GM18868 (cell line): ENCODE data around the gene MAP3K4.

ENCODE experiments used
- ATAC-seq: cut with Tn5 transposase; IDR thresholded peaks from one replicate; pipeline ENCODE4 v1.9.1; 2021; ENCODE audit warnings: mild to moderate bottlenecking, moderate library complexity; ENCODE audit not compliant: unreplicated experiment

MAP3K4 gene, protein sequence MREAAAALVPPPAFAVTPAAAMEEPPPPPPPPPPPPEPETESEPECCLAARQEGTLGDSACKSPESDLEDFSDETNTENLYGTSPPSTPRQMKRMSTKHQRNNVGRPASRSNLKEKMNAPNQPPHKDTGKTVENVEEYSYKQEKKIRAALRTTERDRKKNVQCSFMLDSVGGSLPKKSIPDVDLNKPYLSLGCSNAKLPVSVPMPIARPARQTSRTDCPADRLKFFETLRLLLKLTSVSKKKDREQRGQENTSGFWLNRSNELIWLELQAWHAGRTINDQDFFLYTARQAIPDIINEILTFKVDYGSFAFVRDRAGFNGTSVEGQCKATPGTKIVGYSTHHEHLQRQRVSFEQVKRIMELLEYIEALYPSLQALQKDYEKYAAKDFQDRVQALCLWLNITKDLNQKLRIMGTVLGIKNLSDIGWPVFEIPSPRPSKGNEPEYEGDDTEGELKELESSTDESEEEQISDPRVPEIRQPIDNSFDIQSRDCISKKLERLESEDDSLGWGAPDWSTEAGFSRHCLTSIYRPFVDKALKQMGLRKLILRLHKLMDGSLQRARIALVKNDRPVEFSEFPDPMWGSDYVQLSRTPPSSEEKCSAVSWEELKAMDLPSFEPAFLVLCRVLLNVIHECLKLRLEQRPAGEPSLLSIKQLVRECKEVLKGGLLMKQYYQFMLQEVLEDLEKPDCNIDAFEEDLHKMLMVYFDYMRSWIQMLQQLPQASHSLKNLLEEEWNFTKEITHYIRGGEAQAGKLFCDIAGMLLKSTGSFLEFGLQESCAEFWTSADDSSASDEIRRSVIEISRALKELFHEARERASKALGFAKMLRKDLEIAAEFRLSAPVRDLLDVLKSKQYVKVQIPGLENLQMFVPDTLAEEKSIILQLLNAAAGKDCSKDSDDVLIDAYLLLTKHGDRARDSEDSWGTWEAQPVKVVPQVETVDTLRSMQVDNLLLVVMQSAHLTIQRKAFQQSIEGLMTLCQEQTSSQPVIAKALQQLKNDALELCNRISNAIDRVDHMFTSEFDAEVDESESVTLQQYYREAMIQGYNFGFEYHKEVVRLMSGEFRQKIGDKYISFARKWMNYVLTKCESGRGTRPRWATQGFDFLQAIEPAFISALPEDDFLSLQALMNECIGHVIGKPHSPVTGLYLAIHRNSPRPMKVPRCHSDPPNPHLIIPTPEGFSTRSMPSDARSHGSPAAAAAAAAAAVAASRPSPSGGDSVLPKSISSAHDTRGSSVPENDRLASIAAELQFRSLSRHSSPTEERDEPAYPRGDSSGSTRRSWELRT (N-terminal part only)

DNA sequence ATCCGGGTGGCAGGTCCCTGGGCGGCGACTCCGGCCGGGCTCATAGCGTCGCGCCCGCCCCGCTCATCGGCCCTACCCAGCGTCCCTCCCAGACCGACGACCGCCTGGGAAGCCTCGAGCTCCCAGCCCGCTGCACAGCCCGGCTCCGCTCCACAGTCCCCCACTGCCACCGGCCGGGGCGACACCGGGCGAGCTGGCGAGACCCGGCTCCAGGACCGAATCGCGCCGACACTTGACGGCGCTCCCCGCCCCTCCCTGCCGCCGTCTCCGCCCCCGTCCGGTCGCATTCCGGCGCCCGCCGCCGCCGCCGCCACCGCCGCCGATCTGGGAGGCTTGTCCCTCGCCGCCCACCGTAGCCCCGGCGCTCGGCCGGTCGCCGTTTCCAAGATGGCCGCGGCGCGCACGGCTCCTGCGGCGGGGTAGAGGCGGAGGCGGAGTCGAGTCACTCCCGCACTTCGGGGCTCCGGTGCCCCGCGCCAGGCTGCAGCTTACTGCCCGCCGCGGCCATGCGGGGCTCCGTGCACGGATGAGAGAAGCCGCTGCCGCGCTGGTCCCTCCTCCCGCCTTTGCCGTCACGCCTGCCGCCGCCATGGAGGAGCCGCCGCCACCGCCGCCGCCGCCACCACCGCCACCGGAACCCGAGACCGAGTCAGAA is at the start of gene MAP3K4:
TSS of gene MAP3K4 (plus strand) at position 364 of the 655 bp plus-strand sequence. CDS start at position 527, 163 bp downstream.
- ATAC-seq, result peak; percentile 73

DNA sequence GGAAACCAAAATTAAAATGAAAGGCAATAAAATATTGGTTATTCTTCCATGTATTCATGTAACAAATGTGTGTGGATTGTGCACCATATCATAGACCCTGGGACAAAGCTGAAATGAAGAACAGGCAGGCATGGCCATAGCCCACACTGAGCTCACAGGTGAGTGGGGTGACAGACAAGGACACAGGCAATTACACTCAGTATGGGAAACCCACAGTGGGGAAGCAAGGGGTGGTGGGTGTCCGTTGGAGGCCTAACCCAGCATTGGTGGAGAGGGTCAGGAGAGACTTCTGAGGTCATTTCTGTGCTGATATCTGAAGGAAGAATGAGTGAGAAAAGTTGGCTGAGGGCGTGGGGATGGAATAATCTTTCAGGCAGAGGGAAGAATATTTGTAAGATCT is 47.6 kb upstream of the MAP3K4 start:
- ATAC-seq, result no peak

DNA sequence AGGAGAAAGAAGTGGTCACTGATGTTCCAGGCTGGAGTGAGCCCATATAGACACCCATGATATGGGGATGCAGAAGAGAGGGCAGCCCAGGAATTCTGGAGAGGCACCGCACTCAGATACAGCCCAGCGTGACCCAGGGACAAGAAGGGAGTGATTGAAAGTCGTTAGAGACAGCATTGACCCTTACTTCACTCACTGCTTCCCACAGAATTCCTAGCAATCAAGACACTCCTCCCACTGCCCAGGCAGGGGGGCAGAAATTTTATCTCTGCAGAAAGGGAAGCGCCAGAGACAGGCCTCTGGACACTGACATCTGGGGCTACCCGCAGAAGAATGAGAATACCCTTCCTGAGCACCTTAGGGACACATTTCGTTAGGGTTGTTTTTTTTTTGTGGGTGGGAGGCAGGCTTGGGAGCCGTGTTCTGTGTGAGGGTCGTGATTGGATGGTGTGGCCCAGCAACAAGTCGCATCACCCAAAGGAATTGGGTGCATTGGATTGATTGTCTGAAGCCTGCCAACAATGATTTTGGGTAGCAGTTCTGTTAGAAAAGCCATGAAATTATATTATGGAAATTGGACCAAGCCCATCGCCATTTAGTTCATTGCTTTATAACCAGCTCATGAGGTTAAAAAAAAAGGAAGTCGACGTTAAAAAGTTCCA is 45.9 kb upstream of the MAP3K4 start:
- ATAC-seq, result no peak

DNA sequence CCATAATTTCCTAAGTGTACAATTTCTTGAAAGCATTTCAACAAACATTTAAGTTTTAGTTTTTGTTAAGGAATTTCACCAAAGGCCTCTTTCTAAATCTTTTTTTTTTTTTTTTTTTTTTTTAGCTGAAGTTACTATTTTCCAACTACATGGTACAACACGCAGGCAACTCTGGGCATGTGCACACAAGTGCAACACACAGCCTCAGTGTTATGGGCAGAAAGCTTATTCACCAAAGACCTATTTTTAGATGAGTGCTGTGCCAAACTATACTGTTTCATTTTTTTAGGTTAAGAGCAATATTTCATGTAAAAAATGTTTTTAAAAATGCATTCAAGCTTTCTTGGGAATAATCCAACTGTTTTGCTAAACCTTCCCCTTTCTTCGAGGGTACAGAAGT is 42.0 kb upstream of the MAP3K4 start:
- ATAC-seq, result no peak

DNA sequence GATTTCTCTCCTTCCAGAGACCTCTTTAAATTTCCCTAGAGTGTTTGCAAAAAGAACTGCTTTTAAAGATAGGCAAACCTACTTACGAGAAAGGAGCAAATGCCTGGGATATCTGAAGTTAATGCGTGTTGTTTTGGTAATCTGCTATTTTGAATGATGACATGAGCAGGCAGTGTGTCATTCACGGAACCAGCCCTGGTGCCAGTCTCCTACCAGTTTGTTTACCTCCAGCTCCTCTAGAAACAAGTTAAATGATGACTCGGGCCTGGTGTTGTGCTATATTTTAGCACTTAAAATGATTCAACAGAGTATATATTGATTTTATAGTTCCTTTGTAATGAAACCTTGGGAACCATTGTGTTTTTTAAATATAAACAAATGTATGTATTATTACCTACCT is 41.1 kb upstream of the MAP3K4 start:
- ATAC-seq, result no peak

DNA sequence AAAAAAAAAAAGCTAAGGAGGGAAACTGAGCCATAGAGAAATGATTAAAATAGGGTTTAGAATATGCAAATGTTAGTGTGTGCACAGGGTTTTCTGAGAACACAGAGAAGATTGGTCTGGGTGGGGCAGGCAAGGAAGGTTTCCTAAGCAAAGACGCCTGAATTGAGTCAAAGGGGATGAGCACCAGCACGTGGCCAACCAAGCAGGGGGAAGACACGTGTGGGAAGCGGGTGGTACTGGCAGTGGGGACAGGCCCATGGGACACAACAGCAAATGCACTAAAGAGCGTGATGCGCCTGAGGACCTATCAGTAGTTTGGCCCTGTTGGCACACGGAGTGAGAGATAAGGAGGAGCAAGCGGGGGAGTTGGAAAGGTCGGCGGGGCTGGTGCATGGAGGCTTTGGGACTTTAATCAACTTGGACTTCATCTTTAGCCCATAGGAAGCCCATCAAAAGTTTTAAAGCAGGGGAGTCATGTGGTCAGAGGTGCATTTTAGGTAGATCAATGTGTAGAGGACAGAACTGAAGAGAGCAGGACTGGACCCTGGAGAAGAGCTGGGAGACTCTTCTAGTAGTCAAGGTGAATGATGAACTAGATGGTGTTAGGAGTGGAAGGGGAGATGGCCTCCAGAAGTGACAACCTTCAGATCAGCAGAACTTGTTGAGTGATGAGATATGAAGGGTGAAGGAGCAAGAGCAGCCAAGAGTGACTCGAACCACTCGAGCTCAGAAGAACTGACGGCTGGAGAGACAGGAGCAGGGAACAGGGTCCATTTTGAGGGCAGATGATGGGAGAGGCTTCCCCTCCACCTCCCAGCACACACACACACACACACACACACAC is 40.2 kb upstream of the MAP3K4 start:
- no peak for ATAC-seq

DNA sequence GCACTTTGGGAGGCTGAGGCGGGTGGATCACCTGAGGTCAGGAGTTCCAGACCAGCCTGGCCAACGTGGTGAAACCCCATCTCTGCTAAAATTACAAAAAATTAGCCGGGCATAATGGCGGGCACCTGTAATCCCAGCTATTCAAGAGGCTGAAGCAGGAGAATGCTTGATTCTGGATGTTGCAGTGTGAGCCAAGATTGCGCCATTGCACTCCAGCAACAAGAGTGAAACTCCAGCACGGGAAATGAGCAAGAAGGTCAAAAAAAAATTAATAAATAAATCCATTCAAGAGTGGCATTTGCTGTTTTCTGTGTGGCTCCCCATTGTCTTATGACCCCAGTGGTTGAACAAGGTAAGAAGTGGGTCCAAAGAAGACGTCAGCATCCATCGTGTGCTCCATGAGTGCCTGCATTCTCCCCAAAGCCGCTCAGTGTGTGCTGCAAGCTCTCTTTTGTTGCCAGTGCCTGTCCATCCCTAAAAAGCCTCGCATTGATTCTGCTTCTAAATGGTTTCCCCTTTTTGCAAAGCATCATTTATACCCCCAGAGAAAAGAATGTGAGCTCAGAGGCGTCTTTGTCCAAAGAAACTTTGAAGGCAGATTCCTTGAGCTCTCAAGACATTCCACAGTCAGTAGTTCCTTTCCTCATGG is 38.8 kb upstream of the MAP3K4 start:
- no peak for ATAC-seq

DNA sequence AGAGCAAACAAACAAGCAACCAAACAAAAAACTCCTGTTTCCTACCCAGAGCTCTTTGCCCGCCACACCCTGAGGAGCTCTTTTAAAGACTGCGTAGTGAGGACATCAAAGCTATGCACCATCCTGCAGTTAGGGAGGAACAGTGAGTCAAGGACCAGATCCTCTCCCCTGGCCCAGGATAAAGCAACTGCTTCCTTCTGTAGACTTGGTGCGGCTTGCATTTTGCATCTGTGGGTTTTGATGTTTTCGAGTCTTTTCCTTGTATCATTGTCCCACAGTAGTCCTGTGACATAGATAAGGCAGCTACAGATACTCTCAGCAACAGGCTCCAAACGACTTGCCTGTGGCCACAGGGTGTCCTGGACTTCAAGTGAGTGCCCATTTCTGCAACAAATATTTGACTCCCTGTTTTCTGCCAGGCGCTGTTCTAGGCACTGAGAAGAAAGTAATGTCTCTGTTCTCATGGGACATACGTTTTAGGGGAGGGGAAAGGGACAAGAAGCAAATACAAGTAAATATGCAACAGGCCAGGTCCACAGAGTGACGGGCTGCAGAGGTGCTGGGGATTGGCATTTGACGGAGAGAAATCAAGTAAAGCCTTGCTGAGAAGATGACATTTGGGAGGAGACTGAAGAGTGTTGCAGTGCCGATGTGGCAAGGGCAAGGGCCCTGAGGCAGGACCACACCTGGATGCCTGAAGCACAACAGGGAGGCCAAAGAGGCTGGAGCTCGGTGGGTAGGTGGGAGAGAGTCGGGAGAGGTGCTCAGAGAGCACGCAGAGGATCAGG is 35.9 kb upstream of the MAP3K4 start:
- no peak for ATAC-seq

DNA sequence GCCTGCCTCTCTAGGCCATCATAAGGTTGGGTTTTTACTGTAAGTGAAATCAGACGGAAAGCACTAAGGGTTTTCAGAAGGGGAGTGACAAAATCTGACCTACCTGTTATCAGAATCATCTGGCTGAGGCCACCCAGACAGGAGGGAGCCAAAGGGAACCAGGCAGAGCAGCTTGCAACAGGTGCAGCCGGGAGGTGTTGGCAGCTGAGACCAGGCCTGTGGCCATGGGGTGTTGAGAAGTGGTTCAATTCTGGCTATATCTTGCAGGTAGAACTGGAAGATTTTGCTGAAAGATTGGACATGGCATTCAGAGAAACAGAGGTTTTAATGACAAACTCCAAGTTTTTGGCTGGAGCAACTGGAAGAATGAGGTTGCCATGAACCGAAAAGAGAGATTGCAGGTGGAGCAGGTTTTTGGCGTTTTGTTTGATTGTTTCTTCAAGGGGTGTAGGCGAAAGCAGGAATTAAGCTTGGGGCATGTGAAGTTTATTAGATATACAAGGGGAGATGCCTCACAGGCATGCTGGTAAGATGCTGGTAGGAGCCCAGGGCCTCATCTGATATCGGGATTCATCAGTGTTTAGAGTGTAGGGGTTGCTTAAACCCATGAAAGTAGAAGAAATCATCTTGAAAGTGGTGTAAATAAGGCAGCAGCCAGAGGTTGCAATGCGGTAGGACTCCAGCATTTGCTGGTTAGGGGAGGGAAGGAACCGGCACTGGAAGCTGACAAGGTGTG is 35.1 kb upstream of the MAP3K4 start:
- ATAC-seq, result no peak

DNA sequence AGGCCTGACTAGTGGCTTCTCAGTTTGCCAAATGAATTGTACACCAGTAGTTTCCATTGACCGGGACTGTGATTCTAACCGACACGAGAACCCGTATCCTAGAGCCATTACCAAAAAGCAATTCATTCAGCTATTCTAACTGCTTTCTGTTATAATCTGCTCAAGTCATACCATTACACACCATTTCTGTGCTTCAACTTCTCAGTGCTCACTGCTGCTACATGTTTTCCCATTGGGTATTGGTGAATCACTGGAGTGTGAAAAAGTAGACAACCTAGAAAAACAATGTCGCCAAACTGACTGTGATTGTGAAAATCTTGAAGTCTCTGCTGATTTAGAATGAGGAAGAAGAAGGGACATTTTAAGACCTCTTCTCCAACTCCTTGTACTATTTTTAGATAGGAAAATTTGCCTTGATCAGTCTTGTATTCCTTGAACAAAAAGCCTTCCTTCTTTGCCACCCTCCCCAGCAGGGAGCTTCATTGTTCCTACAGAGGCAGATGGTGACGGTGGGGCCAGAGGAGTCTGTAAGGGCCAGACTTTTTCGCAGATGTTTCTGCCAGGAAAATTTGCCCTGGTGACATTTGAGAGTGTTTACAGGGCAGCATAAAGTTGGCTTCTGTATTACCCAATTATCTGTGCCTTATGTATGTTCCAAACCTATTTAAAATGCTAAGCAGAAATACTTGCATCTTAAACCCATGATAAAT is 31.7 kb upstream of the MAP3K4 start:
- no peak for ATAC-seq

DNA sequence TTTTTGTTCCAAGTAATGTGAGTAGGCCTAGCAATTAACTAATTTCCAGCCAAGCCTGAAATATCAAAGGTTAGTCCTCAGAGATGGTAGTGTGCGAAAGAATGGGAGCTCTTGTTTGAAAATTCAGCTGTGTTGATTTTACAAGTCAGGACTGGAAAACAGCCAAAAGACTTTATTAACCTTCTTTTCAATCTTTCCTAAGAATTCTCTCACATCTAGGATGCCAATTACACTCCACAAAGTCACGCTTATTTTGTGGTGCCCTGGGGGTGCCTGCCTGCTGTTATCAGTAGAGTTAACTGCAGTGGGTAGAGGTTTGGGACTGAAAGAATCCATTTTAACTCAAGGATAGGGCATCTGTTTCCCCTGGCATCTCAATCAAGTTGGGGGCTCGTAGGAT is 30.7 kb upstream of the MAP3K4 start:
- no peak for ATAC-seq

DNA sequence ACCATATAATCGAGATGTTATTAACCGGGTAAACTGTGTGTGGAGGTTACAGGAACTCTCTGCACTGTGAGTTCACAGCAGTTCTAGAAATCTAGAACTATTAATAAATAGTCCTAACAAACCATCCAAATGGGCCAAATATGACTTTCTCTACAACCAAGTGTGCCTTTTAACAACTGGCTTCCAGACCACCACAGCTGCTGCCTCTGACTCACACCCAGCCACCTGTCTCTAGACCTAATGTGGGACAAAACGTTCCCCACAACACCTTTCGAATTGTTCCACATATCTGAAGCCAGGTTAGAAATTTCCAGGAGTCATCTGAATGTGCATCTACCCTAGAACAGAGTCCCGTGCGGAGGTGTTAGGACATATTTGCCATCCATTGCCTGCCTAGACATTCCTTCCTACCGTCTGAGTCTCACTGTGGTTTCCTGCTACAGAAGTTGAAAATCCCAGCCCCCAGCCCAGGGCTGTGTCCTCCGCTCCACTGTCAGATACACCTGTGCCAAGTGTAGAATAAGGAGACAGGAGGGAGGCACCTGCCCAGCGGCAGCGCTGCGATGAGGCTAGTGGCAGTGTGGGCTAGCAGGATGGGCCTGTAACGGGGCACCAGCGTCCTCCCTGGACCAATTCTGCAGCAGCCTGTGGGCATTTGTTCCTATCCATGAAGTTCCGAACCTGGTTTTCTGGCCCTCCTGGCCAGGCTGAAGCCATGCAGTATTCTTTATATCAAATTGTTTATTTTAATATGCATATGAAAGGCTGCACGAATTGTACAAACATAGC is 28.5 kb upstream of the MAP3K4 start:
- ATAC-seq, result no peak

DNA sequence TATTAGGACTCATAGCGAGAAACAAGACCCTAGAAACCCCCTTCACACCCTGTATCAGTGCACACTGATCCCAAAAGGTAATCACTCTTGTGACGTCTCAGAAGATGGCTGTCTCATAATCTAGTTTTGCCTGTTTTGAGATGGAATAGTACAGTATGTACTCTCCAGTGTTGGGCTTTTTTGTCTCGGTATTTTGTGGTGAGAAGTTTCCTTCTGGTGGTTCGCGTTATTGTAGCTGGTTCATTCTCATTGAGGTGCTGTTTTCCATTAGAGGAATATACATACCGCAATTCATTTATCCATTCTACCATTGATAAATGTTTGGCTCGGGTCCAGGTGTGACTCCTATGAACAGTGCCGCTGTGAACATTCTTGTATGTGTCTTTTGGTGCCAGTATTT is 27.9 kb upstream of the MAP3K4 start:
- ATAC-seq, result no peak

DNA sequence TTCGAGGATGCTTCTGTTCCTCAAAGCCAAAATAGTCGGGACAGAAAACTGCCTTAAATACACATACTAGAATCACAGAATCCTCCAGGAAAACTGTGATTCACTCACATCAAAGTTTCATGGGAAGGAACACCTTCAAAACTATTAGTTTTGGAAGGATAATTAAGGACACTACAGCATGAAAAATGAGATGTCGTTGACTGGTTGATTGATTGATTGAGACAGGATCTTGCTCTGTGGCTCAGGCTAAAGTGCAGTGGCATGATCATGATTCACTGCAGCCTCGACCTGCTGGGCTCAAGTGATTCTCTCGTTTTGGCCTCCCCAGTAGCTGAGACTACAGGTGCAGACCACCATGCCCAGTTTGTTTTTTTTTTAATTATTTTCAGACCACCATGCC is 25.7 kb upstream of the MAP3K4 start:
- ATAC-seq, result no peak

DNA sequence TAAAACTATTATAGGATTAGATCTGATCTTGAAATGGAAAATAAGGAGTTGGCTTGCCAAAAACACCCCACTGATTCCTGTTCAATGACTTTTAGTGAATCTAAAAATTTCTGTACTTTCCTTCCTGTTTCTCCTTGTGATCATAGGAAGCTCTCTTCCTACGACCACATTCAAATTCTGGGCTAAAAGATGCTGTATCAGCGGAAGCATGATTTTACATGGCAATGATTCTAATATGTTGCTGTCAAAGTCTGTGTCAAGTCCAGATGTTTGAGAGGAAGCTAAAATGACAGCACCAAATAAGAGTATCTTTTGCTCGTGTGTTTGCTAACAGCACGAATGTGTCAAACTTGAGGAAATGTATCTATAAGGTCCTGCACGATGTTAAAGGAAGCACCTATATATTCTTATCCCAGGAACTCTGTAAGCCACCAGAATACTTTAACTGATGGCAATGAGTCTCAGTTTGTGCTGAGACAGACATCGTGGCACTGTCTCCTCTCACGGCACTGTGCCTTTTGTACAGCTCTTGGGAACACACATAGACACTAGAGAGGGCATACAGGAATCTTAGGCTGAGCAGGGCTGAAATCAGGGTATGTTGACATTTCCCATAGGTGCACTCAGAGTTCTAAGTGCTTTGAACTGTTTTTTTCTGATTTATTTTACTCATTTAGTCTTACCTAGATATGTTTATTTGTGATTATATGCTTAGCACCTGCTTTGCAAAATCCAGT is 24.9 kb upstream of the MAP3K4 start:
- ATAC-seq, result no peak
